T-helper 1 cell (primary cell): ENCODE data around the gene C1orf115.
"Not testable (repeated sequence)": the region's sequence is repeated elsewhere in the genome, so short reads cannot be mapped to it uniquely, and the experiment has no call there.

Source experiments
- DNase-seq, 5 donors: peaks; one replicate each; pipeline ENCODE4 v3.0.0-alpha.2; 2012 to 2020

The C1orf115 gene

GRCh38 chr1:220726634-220727033, 36.5 kb downstream of the C1orf115 start:
- DNase-seq, result no peak

GRCh38 chr1:220727519-220727918, 37.4 kb downstream of the C1orf115 start:
- DNase-seq, result no peak

GRCh38 chr1:220730486-220730885, 40.3 kb downstream of the C1orf115 start:
- DNase-seq, result no peak

- DNase-seq, result no peak
These were observed 42.0 kb downstream of the C1orf115 start for GRCh38 chr1:220732137-220732536.

- no peak for DNase-seq
These were observed 42.5 kb downstream of the C1orf115 start for GRCh38 chr1:220732621-220733020.

GRCh38 chr1:220733086-220733601, 43.0 kb downstream of the C1orf115 start:
- DNase-seq, result peak; percentile 48 to 74 (median 67)

- no peak for DNase-seq
These were observed 44.6 kb downstream of the C1orf115 start for GRCh38 chr1:220734571-220735326.

- not testable (repeated sequence) for DNase-seq
These were observed 46.1 kb downstream of the C1orf115 start for GRCh38 chr1:220736283-220736682.

- DNase-seq, result no peak
These were observed 51.2 kb downstream of the C1orf115 start for GRCh38 chr1:220741349-220741748.

GRCh38 chr1:220741825-220742224, 51.7 kb downstream of the C1orf115 start:
- DNase-seq, result no peak

GRCh38 chr1:220742520-220742919, 52.4 kb downstream of the C1orf115 start:
- no peak for DNase-seq

GRCh38 chr1:220746851-220747250, 56.7 kb downstream of the C1orf115 start:
- DNase-seq, result no peak

- no peak for DNase-seq
These were observed 57.4 kb downstream of the C1orf115 start for GRCh38 chr1:220747437-220748088.

GRCh38 chr1:220748089-220748934, 58.1 kb downstream of the C1orf115 start, which contains the start of gene MTARC2:
Gene MTARC2 (plus strand): TSS chr1:220748322. CDS start chr1:220748532, 210 bp downstream.
- no peak for DNase-seq
